Measurements from ENCODE around the gene RAPGEF1.

DNA sequence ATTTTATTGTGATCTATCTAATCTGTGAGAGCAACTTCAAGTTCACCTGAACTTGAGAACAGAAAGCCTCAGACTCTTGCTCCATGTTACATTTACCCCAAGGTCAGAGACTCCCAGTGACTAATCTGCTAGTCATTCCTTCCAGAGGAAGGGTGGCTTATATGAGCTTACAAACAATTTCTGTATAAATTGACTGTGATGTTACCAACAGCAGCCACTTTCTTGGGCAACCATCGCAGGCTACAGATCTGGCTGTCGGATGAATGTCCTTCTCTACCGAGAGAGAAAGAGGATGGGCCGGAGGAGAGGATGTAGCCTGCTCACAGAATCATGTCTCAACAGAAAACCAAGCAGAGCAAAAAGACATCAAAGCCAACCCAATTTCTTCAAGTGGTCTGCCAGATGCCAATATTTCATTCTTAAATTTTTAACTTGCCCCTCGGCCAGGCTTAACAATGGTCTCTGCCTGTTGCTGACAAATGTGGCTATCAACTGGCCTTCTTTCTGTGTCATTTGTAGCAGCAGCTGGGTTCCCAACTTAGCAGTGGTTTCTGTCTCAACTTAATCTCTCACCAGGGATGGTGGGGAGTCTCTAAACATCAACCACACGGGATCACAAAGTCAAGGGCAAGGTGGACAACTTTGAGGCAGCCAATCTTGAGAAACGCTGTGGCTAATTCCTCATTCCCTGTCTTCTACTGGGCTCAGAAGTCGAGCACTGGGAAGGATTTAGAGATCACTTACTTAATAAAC lies 81.3 kb downstream of the RAPGEF1 start:
- TF ChIP-seq, protein P1, sequence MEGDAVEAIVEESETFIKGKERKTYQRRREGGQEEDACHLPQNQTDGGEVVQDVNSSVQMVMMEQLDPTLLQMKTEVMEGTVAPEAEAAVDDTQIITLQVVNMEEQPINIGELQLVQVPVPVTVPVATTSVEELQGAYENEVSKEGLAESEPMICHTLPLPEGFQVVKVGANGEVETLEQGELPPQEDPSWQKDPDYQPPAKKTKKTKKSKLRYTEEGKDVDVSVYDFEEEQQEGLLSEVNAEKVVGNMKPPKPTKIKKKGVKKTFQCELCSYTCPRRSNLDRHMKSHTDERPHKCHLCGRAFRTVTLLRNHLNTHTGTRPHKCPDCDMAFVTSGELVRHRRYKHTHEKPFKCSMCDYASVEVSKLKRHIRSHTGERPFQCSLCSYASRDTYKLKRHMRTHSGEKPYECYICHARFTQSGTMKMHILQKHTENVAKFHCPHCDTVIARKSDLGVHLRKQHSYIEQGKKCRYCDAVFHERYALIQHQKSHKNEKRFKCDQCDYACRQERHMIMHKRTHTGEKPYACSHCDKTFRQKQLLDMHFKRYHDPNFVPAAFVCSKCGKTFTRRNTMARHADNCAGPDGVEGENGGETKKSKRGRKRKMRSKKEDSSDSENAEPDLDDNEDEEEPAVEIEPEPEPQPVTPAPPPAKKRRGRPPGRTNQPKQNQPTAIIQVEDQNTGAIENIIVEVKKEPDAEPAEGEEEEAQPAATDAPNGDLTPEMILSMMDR (conservative IDR thresholded peaks at IDR 0.05; ENCODE audit: low read depth, low read length): no peak
- TF ChIP-seq EZH2 (IDR thresholded peaks at IDR 0.05; ENCODE audit: borderline replicate concordance, low read depth, low read length, poor library complexity, severe bottlenecking): no peak

All from A673 (cell line).